Thyroid gland (tissue), 4 donors: Measurements from ENCODE around the gene RYR2.

ENCODE experiments used
- CTCF ChIP-seq, 6 experiments: fragments of 200-600 bp in 3 of 6; fragments of 450-650 bp in 3 of 6; sonication (generic) in 3 of 6; IDR thresholded peaks; one replicate each; pipeline ENCODE4 v1.5.1; 2016 to 2019; ENCODE audit warnings: antibody characterized with exemption in 6 of 6, mild to moderate bottlenecking in 2 of 6, inconsistent platforms in 1 of 6, moderate library complexity in 1 of 6
- POLR2A ChIP-seq, 2 donors: fragments of 450-650 bp; IDR thresholded peaks; one replicate each; pipeline ENCODE4 v1.6.1; 2017; ENCODE audit warnings: antibody characterized with exemption in 2 of 2, mild to moderate bottlenecking in 2 of 2, moderate library complexity in 1 of 2

GRCh38 chr1:237223419-237223818 is 181.4 kb downstream of the RYR2 start:
- TF ChIP-seq POLR2A (IDR thresholded peaks at IDR 0.05) (no peak), CTCF (IDR thresholded peaks at IDR 0.05) (no peak)
